GM21619 (cell line): Measurements from ENCODE around the gene S100A14.

Source experiments
- ATAC-seq: cut with Tn5 transposase; IDR thresholded peaks from one replicate; pipeline ENCODE4 v1.9.1; 2021; ENCODE audit not compliant: unreplicated experiment

S100A14 gene

DNA sequence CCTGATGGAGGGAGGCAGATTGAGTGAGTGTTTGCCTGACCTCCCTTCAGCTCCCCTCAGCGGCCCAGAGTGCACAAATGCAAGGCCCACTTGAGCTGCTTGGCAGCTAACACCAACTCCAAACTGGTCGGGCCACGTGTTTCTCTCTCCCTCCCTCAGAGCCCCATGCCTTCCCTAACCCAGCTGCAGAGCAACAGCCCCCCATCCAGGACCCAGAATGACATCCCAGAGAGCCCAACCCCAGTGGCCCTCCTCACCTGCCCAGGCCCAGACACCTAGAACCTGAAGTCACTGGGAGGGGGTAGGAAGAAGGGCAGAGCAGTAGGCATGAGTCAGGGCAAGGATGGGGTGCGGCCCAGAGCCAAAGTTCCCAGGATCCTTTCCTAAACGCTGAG lies 789 bp upstream of the S100A14 start:
- ATAC-seq: no peak

DNA sequence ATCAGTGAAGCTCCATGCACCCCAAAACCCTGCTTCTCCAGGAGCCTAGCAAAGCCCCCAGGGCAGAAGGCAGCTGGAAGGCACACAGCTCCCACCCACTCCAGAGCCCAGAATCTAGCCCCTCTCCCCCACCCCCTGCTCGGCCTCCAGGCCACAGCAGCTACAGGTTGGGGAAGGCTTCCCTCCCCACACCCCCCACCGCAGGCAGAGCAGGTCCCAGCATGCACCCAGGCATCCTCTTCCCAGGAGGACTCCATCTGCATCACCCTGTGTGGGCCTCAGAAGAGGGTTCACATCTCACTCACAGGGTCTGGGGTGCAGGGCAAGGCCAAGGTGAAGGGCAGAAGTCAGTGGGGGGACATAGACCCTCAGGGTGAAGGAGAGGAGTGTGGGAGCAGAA lies 719 bp downstream of the S100A14 start:
- no peak for ATAC-seq

DNA sequence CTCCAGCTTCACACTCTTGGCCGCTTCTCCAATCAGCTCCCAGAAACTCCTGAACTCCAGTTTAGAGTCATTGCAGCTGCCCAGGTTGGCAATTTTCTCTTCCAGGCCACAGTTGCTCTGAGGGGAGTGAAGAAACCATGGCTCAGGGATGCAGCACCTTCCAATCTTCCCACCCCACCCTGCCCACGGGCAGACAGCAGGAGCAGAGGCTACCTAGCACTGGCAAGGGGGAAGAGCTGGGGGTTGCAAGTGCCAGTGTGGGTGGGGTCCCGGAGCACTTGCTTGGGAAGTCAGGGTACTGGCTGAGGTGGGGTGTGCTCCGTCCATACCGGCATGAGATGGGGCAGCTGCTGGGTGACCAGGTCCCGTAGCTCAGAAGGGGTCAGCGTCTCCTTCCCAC lies 1.2 kb downstream of the S100A14 start:
- no peak for ATAC-seq

DNA sequence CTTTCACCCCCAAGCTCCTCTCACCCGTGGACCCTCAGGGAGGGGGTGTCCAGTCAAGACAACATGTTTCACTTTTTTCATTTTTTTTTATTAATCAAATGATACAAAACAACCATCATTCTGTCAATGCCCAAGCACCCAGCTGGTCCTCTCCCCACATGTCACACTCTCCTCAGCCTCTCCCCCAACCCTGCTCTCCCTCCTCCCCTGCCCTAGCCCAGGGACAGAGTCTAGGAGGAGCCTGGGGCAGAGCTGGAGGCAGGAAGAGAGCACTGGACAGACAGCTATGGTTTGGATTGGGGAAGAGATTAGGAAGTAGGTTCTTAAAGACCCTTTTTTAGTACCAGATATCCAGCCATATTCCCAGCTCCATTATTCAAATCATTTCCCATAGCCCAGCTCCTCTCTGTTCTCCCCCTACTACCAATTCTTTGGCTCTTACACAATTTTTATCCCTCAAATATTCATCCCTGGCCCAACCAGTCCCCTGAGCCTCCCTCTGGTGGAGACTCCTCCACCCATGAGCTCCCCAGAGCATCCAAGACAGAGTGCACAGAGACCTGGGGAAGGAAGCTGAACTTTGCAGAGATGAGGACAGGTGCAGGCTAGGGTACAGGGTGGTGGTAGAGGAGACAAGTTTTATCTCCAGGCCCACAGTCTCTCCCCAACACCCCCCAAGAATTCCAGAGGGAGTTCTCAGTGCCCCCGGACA lies 1.8 kb downstream of the S100A14 start:
- no peak for ATAC-seq

DNA sequence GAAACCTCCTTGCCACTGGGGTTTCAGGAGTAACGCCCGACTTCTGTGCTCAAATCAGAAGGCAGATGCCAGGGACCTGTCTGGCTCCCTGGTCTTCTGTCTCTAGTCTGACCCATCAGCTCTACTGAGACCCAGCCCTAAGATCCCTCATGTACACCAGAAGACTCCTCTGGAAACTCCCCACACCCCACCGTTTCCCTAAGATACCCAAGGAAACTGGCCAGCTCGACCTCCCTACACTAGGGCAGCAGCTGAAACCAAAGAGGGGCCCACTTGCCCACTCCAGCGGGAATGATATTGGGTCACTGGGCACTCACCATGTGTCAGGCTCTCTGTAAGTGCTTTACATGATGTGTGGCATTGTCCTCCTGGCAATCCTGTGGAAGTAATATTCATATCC lies 2.7 kb downstream of the S100A14 start:
- ATAC-seq: no peak

DNA sequence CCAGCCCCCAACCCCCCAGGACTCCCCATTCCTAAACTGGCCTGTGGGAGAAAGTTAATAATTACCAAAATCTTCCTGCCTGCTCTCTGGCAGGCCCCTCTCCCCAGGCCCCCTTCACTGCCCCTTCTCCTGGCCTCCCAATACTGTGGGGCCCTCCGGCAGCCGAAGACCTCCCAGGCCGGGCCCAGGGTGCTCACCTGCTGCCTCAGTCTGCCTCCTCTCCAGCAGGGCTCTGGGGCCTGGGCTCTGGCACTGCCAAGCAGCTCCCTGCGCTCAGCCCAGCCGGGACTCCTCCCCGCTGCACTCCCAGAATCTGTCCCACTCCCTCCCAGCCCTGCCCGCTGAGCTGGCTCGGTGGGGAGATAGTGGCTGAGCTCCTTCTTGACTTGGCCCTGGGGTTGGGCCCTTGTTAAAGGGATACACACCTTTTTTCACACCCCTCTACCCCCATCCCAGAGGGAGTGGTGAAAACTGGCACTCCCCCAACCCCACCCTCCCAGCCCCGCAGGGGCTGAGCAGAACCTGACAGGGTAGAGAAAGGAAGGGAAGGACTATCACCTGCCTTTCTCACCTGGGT lies 3.3 kb downstream of the S100A14 start, which contains the start of gene S100A16:
S100A16 (minus strand) TSS at position 383 of the 577 bp plus-strand sequence. CDS start 4,986 bp downstream, outside the sequence.
- ATAC-seq: no peak

DNA sequence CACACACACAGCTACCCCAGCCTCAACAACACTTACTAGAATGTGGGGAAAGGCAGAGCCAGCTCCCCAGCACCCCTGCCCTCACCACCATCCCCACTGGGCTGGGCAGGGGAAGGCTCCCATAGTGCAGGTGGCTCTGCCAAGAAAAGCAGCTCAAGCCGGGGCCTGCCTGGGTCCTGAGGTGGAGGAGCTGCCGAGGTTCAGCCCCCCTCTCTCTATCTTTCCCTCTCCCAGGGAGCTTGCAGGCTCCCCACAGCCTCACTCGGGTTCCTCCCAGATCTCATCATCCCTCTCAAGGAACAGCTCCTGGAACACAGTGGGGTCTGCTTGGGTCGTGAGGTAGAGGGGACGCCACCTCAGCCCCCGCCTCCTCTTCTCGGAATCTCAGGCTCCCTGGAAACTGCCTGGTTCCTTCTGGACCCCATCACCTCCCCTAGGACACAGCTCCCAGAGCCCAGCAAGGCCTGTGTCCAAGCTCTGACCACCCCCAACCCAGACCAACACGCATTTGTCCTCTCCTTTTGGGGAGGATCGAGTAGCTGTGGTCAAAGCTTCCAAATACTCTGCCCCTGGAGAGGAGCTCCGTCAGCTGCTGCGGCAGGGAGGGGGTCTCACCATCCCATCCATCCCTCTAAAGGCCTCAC lies 3.9 kb downstream of the S100A14 start:
- ATAC-seq: no peak

DNA sequence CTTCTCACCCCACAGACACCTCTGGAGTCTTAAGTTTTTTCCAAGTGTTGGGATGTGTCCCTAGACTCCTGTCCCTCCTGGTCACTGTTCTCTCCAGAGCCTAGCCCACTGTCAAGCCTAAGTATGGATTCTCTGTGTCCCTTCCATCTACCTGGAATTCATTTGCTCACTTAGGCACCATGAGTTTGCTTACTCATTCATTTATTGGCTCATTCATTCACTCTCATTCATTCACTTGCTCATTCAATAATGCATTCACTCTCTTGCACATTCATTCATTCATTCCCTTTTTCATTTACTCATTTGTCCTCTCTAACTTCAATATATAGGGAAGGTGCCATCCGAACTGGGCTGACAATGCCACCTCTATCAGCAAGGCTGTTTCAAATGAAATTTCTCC lies 4.8 kb downstream of the S100A14 start:
- no peak for ATAC-seq

DNA sequence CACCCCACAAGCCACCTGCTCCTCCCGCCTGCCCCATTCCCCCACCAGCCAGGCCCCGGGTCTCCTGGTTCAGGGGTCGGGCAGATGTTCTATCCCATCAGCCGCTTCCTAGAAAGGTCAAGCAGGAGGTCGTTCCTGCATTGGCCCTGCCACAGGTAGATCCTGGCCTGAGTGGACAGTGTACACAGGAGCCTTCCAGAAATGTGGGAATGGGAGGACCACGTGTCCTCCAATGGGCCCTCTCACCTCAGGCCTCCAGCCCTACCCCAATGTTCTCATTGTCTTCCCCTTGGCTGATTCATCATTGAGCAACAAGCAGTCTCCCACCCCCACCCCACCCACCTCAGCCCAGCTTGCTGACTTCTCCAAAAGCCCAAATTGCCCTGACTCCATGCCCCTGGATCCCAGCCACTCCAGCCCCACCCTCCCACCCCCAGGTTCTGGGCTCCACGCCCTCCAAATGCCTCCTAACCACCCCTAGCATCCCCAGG lies 5.3 kb downstream of the S100A14 start:
- ATAC-seq: no peak

DNA sequence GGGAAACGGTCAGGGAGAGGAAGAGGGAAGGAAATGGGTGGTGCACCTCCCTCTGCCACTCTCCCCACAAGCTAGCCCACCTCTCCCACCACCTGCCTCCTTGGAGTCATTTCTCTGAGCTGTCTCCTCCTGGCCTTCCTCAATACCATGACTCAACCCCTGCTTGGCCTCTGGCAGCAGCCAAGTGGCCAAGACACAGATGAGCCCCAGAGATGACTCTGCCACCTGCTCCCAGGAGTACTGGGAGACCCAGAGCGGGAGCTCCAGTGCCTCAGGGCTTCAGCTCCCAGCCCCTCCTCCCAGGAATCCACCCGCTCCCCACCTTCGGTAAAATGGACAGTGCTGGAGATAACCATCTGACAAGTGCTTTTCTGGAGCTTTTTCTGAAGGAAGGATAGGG lies 5.8 kb downstream of the S100A14 start:
- ATAC-seq: no peak

DNA sequence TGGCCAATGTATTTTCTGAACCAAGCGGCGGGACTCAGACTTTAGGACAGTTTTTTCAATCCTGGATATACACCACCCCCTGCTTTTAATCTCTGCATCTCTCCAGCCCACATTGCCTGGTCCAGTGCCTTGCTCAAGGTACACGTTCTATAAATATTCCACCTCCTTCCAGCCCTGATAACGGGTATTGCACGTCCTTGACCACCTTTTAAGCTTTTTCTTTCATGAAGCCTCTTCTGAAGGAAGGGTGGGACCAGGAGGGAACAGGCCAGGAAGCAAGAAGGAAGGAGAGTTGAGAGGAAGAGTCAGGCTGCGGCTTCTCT lies 6.6 kb downstream of the S100A14 start:
- ATAC-seq: no peak

DNA sequence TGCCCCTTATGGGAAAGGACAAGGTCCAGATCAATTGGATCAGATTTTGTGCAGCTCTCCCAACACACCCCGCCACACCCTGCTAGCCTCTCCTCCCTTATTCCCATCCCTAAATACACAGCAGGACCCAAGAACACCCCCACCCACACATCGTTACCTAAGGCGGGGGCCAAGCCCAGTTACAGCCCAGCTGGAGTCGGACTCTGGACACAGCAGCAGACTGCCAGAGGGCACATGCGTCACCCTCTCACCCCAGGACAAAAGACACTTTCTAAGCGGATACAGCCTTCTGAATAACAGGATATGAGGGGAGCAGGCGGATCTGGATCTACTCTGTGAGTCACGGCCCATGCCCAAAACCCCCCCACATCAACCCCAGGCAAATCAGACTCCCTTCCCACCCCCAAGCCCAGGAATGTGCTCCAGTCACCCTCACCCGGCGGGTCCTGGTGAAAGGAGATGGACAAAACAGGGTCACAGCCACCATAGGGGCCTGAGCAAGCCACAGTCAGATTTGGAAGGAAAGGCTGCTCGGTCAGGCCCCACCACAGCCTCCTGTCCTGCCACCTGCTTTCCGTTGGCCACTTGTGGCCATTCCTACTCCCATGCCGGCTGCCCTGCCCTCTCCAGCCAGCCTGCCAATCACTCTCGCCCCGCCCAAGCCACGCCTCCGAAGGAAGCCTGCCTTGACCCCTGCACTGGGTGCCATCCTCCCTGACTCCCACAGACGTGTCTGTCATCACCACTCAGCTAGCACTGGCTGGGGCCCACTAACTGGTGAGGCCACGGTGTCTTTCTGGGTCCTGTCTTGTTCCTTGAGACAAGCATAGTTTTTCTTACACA lies 7.2 kb downstream of the S100A14 start:
- no peak for ATAC-seq

DNA sequence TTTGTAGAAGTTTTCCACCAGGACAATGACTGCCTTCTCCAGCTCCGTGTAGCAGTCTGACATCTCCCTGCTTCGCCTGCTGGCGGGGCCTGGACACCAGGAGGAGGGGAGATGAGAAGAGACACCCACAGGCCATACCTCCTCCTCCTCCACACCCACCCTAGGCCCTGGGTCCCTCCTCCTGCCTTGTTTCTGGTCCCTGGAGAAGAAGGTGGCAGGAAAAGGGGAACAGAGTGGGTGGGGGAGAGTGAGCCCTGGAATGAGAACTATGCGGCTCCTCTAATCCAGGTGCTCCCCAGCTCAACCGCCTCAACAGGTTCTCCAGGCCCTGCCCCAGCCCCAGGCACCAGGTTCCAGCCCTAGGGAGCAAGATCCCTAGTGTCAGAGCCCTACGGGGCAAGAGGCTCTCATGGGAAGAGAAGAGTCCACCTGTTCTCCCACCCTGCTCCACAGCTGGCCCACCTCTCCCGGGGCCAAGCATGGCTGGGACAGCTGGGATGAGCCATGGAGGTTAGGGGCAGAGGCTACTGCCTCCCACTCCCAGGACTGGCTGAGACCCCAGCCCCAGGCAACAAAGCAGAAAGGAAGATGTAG lies 7.9 kb downstream of the S100A14 start:
- ATAC-seq: no peak

DNA sequence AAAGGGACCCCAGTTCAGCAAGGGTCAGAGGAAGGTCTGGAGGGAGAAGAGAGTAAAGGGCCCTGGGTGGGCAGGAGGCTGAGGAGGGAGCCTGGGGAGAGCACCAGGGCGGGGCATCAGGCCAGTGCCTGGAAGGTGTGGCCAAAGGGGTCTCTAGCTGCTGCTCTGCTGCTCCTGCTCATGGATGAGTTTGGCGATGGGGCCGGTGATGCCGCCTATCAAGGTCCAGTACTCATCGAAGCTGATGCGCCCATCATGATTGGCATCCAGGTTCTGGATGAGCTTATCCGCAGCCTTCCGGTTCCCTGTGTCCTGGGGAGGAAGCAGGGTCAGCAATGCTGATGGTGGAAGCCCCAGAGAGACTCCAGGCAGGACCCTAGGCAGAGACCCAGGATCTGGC lies 8.7 kb downstream of the S100A14 start:
- no peak for ATAC-seq

DNA sequence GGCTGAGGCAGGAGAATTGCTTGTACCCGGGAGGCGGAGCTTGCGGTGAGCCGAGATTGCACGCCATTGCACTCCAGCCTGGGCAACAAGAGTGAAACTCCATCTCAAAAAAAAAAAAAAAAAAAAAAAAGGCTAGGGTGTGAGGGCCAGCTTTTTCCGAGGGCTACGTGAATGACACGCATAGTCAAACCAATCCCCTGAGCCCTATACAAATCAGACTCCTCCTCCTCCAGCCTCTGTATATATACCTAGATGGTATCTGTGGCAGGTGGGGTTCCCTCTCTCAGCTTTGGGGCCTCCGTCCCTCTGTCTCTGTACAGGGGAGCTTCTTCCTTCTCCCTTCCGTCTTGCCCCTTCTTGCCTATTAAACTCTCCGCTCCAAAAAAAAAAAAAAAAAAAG lies 9.9 kb downstream of the S100A14 start:
- no peak for ATAC-seq

DNA sequence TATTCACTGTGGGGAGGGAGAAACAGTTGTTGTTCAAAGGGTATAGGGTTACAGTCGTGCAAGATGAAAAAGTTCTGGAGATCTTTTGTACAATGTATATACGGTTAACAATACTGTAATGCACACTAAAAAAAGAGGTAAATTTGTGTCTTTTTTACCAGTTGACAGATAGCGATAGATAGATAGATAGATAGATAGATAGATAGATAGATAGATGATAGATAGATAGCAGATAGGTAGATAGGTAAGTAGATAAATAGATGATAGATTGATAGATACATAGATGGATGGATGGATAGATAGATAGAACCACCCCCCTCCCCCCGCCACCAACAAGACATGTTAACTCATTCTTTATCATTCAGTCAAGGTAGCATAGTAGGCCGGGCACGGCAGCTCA lies 13.4 kb downstream of the S100A14 start:
- no peak for ATAC-seq

DNA sequence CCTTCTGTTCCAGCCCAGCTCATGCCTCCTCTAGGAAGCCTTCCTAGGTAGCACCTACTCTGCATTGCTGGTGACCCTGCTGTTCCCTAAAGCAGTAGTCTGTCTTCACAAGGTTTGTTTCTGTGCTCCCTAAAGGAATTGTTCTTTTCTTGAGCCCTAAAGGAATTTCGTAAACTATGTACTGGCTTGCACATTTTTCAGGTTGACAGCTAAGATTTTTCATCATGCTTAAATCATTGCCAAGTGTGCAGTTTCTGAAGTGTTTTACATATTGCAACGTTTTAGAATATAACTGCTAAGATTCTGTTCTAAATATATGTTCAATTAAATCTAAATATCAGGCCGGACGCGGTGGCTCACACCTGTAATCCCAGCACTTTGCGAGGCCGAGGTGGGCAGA lies 16.3 kb downstream of the S100A14 start:
- no peak for ATAC-seq

DNA sequence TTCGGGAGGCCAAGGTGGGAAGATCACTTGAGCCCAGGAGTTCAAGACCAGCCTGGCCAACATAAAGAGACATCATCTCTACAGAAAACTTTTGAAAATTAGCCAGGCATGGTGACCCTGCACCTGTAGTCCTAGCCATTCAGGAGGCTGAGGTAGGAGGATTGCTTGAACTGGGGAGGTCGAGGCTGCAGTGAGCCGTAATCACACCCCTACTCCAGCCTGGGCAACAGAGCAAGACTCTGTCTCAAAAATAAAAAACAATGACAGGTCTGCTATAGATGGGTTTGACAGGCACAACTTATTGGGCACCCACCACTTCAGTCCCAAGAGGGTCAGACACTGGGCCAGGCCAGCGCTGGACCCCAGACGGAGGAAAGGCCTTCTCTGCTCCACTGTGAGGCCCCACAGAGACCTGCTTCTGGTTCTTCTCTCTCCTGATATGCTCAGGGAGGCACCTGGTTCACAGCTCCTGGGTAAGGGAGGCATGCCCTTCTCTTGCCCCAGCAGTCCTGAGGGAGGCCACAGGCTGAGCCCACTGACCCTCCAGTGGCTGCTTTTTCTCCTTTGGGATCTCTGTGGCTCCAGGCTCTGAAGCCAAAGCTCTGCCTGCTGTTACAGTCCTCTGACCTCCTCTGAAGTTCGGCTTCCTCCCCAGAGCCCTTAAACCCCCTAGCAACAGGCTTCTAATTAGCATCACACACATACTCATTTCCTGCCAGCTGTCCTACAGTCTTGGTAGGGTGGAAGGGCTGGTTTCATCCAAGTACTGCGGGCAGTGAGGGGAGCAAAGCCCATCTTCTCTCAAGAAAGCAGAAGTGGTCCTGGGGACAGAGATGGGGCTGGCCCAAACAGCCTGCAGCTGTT lies 17.6 kb downstream of the S100A14 start:
- peak; percentile 99 for ATAC-seq

DNA sequence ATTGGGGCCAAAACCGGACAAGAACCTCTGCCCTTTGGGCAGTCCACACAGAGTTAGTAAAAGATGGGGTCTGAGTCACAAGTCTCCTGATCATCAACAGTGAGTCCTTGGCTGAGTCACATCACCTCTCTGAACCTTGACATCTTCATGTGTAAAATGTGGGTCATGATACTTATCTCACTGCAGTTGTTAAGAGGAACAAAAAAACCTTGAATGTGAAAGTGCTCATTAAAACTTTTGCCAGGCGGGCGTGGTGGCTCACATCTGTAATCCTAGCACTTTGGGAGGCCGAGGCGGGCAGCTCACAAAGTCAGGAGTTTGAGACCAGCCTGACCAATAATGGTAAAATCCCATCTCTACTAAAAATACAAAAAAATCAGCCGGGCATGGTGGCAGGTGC lies 18.9 kb downstream of the S100A14 start:
- ATAC-seq: no peak

DNA sequence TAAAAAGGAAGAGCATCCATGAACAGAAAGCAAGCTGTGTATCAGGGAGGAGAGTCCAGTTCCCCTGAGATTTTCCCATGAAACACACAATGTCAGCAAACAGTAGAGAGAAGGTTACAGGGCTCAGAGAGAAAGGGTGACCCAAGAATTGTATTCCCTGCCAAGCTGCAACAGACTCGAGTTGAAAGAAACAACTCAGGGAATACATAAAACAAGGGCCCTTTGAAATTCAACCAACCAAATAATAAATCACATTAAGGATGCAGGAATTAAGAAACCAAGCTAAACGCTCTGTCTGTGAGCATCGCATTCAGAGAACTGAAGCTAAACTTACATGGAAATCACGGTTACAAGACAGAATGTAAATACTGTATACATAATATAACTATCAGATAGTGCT lies 23.4 kb downstream of the S100A14 start:
- no peak for ATAC-seq
